GM12872 (cell line): Measurements from ENCODE around the gene DHX58.

Source experiments
- TF ChIP-seq, protein P1 (sequence below): IDR thresholded peaks from 3 replicates; pipeline ENCODE4 v1.5.1; 2011; ENCODE audit warnings: low read depth, mild to moderate bottlenecking, low read length, moderate library complexity; ENCODE audit not compliant: insufficient read depth

The DHX58 gene

DNA sequence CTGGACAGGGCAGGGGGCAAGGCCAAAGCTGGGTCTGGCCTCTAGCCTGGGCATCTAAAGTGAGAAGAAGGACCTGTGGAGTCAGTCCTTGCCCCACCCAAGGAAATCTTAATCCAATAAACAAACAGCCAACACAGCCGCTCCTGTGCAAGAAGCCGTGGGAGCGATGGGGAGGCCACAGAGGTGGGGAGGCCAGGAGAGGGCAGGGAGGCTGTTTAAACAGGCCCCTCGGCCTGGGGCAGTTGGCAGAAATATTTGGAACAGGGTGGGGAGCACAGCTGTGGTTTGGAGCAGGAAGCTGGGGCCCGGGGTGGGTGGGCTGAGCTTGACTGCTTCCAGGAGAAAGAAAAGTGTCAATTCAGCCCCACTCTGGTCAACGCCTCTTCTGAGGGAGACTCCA, 19.6 kb downstream of the DHX58 start:
- TF ChIP-seq, protein P1, sequence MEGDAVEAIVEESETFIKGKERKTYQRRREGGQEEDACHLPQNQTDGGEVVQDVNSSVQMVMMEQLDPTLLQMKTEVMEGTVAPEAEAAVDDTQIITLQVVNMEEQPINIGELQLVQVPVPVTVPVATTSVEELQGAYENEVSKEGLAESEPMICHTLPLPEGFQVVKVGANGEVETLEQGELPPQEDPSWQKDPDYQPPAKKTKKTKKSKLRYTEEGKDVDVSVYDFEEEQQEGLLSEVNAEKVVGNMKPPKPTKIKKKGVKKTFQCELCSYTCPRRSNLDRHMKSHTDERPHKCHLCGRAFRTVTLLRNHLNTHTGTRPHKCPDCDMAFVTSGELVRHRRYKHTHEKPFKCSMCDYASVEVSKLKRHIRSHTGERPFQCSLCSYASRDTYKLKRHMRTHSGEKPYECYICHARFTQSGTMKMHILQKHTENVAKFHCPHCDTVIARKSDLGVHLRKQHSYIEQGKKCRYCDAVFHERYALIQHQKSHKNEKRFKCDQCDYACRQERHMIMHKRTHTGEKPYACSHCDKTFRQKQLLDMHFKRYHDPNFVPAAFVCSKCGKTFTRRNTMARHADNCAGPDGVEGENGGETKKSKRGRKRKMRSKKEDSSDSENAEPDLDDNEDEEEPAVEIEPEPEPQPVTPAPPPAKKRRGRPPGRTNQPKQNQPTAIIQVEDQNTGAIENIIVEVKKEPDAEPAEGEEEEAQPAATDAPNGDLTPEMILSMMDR = no peak

DNA sequence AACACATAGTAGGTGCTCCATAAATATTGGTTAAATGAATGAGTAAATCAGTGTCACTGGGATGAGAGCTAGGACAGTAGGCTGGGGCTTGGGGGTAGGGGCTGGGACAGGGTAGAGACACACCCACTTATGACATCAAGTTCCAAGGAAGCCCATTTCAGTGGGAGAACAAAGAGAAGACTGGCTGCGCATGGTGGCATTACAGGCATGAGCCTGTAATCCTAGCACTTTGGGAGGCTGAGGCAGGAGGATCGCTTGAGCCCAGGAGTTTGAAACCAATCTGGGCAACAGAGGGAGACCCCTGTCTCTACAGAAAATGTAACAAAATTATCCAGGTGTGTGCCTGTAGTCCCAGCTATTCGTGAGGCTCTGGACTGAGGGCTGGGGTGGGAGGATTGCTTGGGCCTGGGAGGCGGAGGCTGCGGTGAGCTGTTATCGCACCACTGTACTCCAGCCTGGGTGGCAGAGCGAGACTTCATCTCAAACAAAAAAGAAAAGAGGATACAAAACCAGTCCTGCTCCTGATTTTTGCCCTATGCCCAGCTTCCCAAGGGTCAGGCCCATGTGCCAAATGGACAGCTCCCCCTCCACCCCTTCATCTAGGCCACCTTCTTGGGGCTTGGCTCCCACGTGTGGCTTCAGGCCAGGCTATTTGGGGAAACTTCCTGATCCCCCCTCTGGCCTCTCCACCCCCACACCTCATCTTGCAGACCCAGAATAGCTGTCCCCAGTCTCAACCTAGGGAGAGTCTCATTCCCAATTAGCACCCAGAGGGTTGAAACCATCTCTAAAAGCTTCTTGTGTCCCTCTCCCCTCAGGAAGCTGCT, 21.3 kb downstream of the DHX58 start:
- TF ChIP-seq, protein P1 = no peak

DNA sequence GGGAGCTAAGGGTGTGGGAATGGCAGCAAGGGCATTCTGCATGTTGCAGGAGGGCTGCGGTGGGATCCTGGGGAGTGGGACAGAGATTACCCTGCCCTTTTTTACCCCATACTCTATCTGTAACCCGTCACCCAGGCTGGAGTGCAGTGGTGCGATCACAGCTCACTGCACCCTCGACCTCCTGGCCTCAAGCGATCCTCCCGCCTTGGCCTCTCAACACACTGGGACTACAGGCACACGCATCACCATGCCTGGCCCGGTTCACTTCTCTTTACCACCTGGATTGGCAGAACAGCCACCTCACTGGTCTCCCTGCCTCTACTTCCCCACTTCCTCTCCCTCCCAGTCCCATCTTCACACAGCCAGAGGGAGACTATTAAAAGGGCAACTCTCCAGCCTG, 23.8 kb downstream of the DHX58 start:
- TF ChIP-seq, protein P1 = no peak

DNA sequence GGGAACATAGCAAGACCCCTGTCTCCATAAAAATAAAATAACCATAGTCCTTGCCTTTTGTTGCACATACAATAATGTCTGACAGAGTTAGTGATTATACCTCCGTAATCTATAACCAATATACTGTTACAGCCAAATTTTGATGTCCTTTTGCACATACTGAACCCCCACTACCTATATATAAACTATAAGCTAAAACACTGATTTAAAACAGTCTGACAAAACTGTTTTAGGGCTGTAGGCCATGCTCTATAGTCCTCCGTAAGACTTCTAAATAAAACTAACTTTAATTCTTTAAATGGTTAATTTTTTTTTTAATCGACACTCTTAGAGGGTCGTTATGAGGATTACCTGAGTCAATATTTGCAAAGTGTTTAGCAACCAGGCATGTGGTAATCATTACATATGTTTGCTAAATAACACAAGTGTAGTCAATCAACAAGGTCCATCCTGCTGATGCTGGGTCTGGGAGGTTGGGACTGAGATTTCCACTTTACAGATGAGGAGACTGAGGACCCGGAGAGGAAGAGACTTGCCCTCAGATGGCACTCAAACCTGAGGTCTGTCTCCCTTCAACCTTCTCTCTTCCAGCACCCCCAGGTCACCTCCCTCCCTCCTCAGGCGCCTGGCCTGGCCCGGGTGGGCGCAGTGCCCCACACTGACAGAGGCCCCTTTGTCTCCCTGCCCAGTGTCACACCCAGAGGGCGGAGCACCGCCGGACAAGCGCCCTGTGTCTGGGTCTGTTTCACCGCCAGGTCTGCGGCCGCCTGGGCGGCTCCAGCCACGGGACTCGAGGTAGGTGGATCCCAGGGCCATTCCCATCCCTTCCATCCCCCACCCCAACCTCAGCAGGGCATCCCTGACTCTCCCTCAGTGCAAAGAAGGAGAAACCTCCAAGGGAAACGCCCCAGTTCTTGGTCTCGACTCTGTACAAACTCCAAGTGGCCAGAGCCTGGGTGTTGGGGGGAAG, 24.5 kb downstream of the DHX58 start:
- TF ChIP-seq, protein P1 = no peak

DNA sequence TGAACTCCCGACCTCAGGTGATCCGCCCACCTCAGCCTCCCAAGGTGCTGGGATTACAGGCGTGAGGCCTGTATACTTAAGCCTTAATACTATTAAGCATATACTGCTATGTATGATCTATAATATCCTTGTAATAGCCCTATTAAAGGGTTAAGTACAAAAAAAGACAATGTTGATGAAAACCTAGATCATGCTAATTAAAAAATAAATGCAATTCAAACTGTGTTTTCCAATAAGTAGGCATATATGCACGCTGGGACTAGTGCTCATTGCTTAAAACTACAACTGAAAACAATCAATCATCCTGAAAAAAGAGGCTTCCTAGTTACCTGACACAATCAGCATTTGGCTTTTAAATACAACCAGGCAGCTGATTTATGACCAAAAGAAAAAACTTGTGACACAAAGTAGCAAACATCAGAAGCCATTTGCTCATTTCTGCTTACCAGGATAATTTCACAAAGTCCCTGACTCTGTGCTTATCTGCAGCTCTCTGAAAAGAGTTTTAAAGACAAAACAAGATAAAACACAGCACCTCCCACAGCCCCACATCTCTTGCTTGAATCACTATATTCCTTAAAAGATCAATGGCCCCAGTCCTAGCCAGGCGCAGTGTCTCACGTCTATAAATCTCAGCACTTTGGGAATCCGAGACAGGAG, 25.3 kb downstream of the DHX58 start:
- TF ChIP-seq, protein P1 = no peak

DNA sequence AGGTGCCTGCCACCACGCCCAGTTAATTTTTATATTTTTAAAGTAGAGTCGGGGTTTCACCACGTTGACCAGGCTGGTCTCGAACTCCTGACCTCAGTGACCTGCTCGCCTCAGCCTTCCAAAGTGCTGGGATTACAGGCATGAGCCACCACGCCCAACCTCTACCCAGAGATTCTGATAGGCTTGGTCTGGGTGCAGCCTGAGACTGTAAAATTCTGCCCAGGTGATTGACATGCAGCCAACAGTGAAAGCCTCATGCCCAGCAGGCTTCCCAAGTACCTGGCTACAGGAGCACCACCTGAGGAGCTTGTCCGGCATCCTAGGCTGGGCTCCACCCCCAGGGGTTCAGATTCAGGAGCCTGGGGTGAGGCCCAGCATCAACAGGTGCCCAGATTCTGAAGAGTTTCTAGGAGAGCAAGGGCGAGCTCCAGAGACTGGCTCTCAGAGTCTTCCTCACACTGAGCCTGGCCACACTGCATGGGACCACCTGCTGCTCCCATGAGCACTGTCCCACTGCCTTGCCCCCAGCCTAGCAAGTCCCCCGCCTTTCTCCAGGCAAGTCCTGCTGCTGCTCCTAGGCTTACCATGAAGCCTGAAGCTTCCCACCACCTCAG, 30.9 kb downstream of the DHX58 start:
- TF ChIP-seq, protein P1 = no peak

DNA sequence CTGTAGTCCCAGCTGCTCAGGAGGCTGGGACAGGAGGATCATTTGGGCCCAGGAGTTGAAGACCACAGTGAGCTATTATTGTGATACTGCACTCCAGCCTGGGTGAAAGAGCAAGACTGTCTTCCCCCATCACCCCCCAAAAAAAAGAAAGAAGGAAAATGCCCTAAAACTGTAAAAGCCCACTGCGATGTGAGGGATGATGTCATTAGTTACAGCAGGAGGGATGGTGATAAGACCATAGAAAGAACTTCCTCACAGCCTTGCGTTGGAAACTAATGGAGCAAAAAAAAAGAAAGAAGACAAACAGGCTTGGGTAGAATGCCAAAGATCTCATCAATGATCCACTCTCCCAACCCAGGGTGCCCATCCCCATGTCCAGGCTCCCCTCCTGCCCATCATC, 33.0 kb downstream of the DHX58 start:
- TF ChIP-seq, protein P1 = no peak
